ENCODE data around the gene ABCD1.
A peak's percentile ranks its signal among the peaks of the same experiment; 100 is the strongest.
"Not testable (repeated sequence)": the region's sequence is repeated elsewhere in the genome, so short reads cannot be mapped to it uniquely, and the experiment has no call there.

Gene ABCD1

DNA sequence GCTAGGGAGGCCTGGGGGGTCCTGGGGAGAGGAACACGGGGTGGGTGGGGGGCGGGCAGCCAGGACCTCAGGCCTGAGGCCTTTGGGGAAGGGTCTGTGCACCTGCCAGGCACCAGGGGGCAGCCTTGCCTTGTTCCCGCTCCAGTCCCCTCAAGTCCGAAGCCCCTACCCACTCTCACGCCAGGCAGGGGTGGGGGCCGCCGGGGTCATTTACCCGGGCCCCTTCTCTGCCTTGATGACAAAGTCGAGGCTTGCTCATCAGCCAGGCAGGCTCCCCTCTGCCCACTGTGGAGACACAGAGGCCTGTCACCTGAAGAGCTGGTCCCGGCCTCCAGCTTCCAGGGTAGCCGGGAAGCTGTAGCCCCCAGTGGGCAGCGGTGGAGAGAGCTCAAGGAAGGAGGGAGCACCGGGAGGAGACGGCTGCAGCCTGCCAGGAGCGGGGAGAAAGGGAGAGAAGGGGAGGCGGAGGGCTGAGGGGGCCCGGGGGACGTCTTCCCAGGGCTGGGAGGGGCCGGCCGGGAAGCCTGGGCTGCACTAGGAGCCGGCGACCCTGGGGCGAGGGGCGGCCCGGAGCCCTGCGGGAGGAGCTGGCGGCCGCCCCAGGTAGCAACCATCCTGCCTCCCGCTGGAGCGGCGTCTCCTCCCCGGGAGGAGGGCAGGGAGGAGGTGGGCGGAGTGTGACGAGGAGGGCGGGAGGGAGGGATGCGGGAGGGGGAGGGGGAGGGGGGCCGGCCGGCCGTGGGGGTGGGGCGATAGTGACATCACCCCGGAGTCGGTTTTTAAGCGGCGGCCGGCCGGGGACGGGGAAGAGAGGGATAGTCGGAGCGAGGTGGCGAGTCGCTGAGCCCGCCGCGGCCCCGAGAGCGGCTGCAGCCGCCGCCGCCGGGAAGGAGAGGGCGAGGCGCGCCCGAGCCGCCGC is 37.3 kb upstream of the ABCD1 start, which contains the start of gene SLC6A8:
Gene SLC6A8 (plus strand): TSS at position 806 of the 919 bp plus-strand sequence. CDS start 649 bp downstream, outside the sequence.
- TF ChIP-seq, protein P1, sequence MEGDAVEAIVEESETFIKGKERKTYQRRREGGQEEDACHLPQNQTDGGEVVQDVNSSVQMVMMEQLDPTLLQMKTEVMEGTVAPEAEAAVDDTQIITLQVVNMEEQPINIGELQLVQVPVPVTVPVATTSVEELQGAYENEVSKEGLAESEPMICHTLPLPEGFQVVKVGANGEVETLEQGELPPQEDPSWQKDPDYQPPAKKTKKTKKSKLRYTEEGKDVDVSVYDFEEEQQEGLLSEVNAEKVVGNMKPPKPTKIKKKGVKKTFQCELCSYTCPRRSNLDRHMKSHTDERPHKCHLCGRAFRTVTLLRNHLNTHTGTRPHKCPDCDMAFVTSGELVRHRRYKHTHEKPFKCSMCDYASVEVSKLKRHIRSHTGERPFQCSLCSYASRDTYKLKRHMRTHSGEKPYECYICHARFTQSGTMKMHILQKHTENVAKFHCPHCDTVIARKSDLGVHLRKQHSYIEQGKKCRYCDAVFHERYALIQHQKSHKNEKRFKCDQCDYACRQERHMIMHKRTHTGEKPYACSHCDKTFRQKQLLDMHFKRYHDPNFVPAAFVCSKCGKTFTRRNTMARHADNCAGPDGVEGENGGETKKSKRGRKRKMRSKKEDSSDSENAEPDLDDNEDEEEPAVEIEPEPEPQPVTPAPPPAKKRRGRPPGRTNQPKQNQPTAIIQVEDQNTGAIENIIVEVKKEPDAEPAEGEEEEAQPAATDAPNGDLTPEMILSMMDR (IDR thresholded peaks at IDR 0.05; ENCODE audit: borderline replicate concordance, insufficient read depth, low read depth, low read length) = peak; percentile 47
- H3K4me3 ChIP-seq (ENCODE audit: low read depth, low read length) = no peak within 1 kb of the TSS

DNA sequence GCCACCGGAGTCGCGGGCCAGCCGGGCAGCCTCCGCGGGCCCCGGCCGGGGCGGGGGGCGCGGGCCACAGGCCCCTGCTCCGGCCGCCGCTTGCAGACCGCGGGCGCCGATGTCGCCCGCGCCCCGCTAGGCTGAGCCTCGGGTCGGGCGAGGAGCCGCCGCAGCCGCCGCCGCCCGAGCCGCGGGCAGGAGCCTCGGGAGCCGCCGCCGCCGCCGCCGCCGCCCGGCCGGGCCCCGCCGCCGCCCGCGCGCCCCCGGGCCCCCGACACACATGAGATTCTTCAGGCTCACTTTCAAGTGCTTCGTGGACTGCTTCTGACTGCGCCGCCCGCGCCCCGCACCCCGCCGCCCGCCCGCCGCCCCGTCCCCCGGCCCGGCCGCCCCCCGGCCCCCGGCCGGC is 36.6 kb upstream of the ABCD1 start:
- TF ChIP-seq, protein P1 (IDR thresholded peaks at IDR 0.05; ENCODE audit: borderline replicate concordance, insufficient read depth, low read depth, low read length) = no peak
- no peak overlapping the region for H3K4me3 ChIP-seq (ENCODE audit: low read depth, low read length)

DNA sequence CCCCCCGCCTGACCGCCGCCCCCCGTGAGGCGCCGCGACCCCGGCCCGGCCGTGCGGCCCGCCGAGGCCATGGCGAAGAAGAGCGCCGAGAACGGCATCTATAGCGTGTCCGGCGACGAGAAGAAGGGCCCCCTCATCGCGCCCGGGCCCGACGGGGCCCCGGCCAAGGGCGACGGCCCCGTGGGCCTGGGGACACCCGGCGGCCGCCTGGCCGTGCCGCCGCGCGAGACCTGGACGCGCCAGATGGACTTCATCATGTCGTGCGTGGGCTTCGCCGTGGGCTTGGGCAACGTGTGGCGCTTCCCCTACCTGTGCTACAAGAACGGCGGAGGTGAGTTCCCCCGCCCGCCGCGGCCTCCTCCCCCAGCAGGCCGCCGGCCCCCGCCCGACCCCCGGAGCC is 36.1 kb upstream of the ABCD1 start:
- H3K4me3 ChIP-seq (ENCODE audit: low read depth, low read length) = no peak overlapping the region
- TF ChIP-seq, protein P1 (IDR thresholded peaks at IDR 0.05; ENCODE audit: borderline replicate concordance, insufficient read depth, low read depth, low read length) = no peak

DNA sequence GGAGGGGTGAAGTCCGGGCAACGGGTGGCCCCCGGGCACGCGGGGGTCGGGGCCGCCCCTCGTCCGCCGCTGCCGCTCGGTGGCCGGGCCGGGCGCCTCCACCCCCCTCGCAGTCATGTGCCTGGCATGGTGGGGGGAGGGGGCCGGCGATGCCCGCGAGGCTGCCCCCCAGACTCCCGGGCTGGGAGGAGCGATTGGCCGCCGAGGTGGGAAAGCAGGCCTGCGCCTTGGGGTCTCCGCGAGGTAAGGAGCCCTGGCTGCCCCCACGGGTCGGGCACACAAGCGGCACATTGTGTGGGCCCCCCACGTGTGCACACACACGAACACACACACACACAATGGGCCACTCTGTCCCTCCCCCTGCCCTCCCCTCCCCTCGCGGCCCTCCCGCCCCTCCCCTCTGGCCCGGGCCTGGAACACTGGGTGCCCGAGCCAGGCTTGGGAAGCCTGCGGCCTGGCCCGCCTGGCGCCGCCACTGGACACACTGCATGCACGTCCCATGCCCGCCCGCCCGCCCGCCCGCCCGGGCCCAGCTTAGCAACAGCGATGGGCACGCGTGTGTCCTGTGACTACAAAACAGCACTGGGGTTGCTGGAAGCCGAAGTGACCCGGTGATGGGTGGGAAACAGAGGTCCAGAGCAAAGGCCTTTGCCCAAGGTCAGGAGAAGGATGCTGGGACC is 35.6 kb upstream of the ABCD1 start:
- H3K4me3 ChIP-seq (ENCODE audit: low read depth, low read length) = no peak overlapping the region
- TF ChIP-seq, protein P1 (IDR thresholded peaks at IDR 0.05; ENCODE audit: borderline replicate concordance, insufficient read depth, low read depth, low read length) = no peak

DNA sequence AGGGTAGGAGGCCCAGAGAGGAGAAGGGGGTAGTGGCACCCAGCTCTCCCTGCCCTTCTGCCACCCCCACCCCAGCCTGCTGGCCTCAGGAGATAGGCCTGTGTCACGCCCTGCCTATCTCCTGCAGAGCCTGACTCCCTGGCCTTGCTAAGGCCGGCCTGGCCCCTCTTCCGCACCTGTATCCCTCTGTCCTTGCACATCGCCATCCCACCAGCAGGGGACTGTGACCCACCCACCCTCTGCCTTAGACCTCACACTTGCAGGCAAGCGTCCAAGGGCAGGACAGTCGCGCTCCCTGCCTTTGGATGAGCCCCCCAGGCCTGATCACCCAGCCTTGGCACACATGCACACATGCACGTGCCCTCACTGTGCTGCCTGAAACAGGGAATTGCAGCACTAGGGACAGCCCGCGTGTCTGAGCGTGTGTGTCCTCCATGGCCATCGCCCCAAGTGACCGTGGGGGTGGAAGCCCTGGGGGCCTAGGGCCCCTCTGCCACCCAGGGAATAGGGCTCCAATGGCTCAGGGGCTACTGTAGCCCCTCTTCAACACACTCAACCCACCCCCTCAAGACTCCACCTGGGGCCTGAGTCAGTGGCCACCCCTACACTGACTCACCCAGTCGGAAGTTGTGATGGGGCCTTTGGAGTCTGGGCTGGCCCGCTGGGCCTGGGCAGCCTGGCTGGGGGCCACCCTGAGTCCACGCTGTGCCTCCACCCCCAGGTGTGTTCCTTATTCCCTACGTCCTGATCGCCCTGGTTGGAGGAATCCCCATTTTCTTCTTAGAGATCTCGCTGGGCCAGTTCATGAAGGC is 34.8 kb upstream of the ABCD1 start:
- H3K4me3 ChIP-seq (ENCODE audit: low read depth, low read length) = no peak overlapping the region
- TF ChIP-seq, protein P1 (IDR thresholded peaks at IDR 0.05; ENCODE audit: borderline replicate concordance, insufficient read depth, low read depth, low read length) = 0 out of 2 replicates have a peak, but pooled peaks have one; percentile 1

DNA sequence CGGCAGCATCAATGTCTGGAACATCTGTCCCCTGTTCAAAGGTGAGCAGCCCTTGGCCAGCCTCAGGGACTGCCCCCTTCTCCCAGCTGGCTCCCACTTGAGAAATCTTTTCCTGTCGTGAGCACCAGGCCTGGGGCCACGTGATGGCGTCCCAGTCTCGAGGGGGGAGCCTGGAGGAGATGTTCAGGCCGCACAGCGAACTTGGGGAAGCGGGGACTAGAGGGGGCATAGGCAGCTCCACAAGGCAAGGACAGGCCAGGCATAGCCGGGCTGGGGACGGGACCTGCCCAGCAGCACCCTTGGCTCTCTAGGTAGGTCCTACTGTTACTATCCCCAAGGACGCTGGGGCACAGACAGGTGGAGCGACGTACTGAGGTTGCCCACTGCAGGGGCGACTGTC is 34.2 kb upstream of the ABCD1 start:
- TF ChIP-seq, protein P1 (IDR thresholded peaks at IDR 0.05; ENCODE audit: borderline replicate concordance, insufficient read depth, low read depth, low read length) = no peak
- H3K4me3 ChIP-seq (ENCODE audit: low read depth, low read length) = no peak overlapping the region

DNA sequence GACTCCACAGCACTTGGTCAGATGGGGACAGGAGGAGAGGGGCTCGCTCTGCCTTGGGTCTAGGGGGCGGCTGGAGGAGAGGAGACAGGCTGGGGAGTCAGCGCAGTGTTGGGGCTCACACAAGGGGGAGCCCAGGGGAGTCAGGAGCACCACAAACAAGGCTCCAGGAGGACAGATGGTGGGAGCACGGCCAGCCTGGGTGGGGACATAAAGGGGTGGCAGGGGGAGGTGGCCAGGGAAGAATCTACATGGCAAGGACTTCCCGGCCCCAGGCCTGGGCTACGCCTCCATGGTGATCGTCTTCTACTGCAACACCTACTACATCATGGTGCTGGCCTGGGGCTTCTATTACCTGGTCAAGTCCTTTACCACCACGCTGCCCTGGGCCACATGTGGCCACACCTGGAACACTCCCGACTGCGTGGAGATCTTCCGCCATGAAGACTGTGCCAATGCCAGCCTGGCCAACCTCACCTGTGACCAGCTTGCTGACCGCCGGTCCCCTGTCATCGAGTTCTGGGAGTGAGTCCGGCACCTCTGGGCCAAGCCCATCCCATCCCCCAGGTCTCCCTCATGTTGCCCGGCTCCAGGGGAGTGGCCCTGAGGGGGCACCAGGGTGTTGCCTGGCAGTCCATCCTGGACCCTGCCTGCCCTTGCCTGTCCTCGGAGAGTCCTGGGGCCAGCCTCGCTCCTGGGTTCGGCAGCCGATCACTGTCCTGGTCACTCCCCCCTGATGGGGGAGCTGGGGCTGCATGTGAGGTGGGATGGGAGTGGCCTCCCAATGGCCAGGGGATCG is 33.4 kb upstream of the ABCD1 start:
- not testable (repeated sequence) for H3K4me3 ChIP-seq (ENCODE audit: low read depth, low read length)
